Activated CD4-positive, alpha-beta T cell treated with anti-CD3 and anti-CD28 coated beads for 36 hours (primary cell): ENCODE results near the gene PPIB. TPM values are rescaled to one million over a fixed set of nuclear protein-coding genes. Genes with fewer than 3 reads are reported as not detected.

Experiments
- ATAC-seq: fragments of 200-7000 bp; cut with Tn5 transposase; one replicate; pipeline ENCODE4 v1.10.0; 2021; ENCODE audit warnings: mild to moderate bottlenecking, moderate library complexity
- CTCF ChIA-PET: fragments of 350-600 bp; sonication (Branson Sonifier 250); formaldehyde crosslinking; loops from one replicate; lab custom pipeline; 2021; ENCODE audit warnings: antibody characterized with exemption; lab: Charles Lee
- POLR2A ChIA-PET: fragments of 350-600 bp; sonication (Branson Sonifier 250); formaldehyde crosslinking; loops from one replicate; lab custom pipeline; 2021; ENCODE audit warnings: antibody characterized with exemption, inconsistent platforms; lab: Charles Lee
- DNase-seq: peaks from one replicate; pipeline ENCODE4 v3.0.0-alpha.2; 2020
- H3K27ac Mint-ChIP-seq: one replicate; pipeline ENCODE4 v1.8.0; 2021; ENCODE audit warnings: mixed read lengths
- H3K27me3 Mint-ChIP-seq: one replicate; pipeline ENCODE4 v1.8.0; 2021; ENCODE audit warnings: mixed read lengths
- H3K36me3 Mint-ChIP-seq: one replicate; pipeline ENCODE4 v1.8.0; 2021; ENCODE audit warnings: low read depth, mixed read lengths
- H3K4me1 Mint-ChIP-seq: one replicate; pipeline ENCODE4 v1.8.0; 2021; ENCODE audit warnings: mixed read lengths
- H3K4me3 Mint-ChIP-seq: one replicate; pipeline ENCODE4 v1.8.0; 2021; ENCODE audit warnings: mild to moderate bottlenecking, moderate library complexity, mixed read lengths
- H3K9me3 Mint-ChIP-seq: one replicate; pipeline ENCODE4 v1.8.0; 2021; ENCODE audit warnings: low read depth, mixed read lengths
- intact Hi-C, 2 experiments: fragments of 100-400 bp; cut with DNase I in 1 of 2; cut with micrococcal nuclease in 1 of 2; formaldehyde crosslinking; loops; one replicate each; pipeline versions ENCODE4 v1.14.2 to v1.15.1; 2022 to 2024; cut with DNase I, micrococcal nuclease
- total RNA-seq, 2 experiments: library from RNA; stranded (reverse); gene quantifications; one replicate each; pipeline ENCODE4 v1.2.3, GENCODE V29; 2021

PPIB gene
- total RNA-seq, 2 experiments from 2014 or later, result 221 to 233 TPM

- ATAC-seq (no peak), DNase-seq (no peak)
- no peaks in the 10 kb centered on the region for H3K9me3 Mint-ChIP-seq
- peaks cover 6% of the 10 kb centered on the region for H3K27me3 Mint-ChIP-seq
- intact Hi-C loops, result no loop called here
- ChIA-PET CTCF (interaction anchor here (1.1 kb wide), 1 partner anchor 58 kb away, joined by 3 read pairs; no protein-coding TSS in a partner anchor), POLR2A (no interaction called here)
- H3K4me3 Mint-ChIP-seq, result no peak overlapping the region
- H3K27ac Mint-ChIP-seq, result no peak overlapping the region
- peaks cover 51% of the 10 kb centered on the region for H3K36me3 Mint-ChIP-seq
- H3K4me1 Mint-ChIP-seq, result peaks cover 30% of the 10 kb centered on the region
Measured at GRCh38 chr15:64157599-64158125, 5.2 kb downstream of the PPIB start.

- intact Hi-C loops, result no loop called here
- peaks cover 45% of the 10 kb centered on the region for H3K36me3 Mint-ChIP-seq
- POLR2A ChIA-PET, result no interaction called here
- H3K27me3 Mint-ChIP-seq, result peaks cover 9% of the 10 kb centered on the region
- ATAC-seq, result no peak
- no peaks in the 10 kb centered on the region for H3K9me3 Mint-ChIP-seq
- CTCF ChIA-PET, result interaction anchor here (1.1 kb wide), 1 partner anchor 57 kb away, joined by 3 read pairs; no protein-coding TSS in a partner anchor
- no peak overlapping the region for H3K27ac Mint-ChIP-seq
- H3K4me1 Mint-ChIP-seq, result peaks cover 30% of the 10 kb centered on the region
- H3K4me3 Mint-ChIP-seq, result no peak overlapping the region
- DNase-seq, result no peak
Measured at GRCh38 chr15:64156652-64157331, 6.0 kb downstream of the PPIB start.

- Mint-ChIP-seq H3K36me3 (peaks cover 41% of the 10 kb centered on the region), H3K4me3 (no peak overlapping the region), H3K27ac (no peak overlapping the region), H3K27me3 (peaks cover 9% of the 10 kb centered on the region), H3K4me1 (peaks cover 27% of the 10 kb centered on the region), H3K9me3 (no peaks in the 10 kb centered on the region)
- ChIA-PET POLR2A (no interaction called here), CTCF (interaction anchor here (1.2 kb wide), 1 partner anchor 7 kb away, joined by 3 read pairs; the partner anchor contains the start of gene PPIB)
- intact Hi-C loops, result no loop called here
- DNase-seq, result no peak
- no peak for ATAC-seq
Measured at GRCh38 chr15:64155802-64156651, 6.8 kb downstream of the PPIB start.

- POLR2A ChIA-PET, result interaction anchor here (0.6 to 1.9 kb wide), 5 partner anchors 9 to 80 kb away, joined by 3 to 9 read pairs (median 3); partner anchors contain the start of genes CIAO2A, PPIB and SNX1
- intact Hi-C loops, result loop anchor here (1.0 to 5.0 kb wide), 4 partner anchors 57 to 546 kb away; partner anchors contain the start of genes CIAO2A (in 1 of the 2) and HERC1 (in 1 of the 2)
Measured at GRCh38 chr15:64153480-64154367, 9.1 kb downstream of the PPIB start.

GRCh38 chr15:64152507-64153387 is 10.1 kb downstream of the PPIB start:
- Mint-ChIP-seq H3K36me3 (peaks cover 19% of the 10 kb centered on the region), H3K4me3 (peak overlapping the region; percentile 27), H3K9me3 (no peaks in the 10 kb centered on the region), H3K27me3 (peaks cover 13% of the 10 kb centered on the region), H3K27ac (no peak overlapping the region), H3K4me1 (peaks cover 16% of the 10 kb centered on the region)
- DNase-seq (no peak), ATAC-seq (no peak)
- CTCF ChIA-PET, result interaction anchor here (0.6 to 1.9 kb wide), 14 partner anchors 9 to 891 kb away, joined by 3 to 16 read pairs (median 3); partner anchors contain the start of genes CSNK1G1, DAPK2 and PPIB
- POLR2A ChIA-PET, result interaction anchor here (0.6 to 1.9 kb wide), 4 partner anchors 10 to 81 kb away, joined by 3 to 9 read pairs (median 3); partner anchors contain the start of genes CIAO2A and PPIB
- intact Hi-C loops, result loop anchor here (1.0 to 5.0 kb wide), 4 partner anchors 56 to 545 kb away; partner anchors contain the start of genes CIAO2A (in 1 of the 2) and HERC1 (in 1 of the 2)

More at GRCh38 chr15:64153480-64154367, 9.1 kb downstream of the PPIB start:
- Mint-ChIP-seq H3K27me3 (peaks cover 13% of the 10 kb centered on the region), H3K9me3 (no peaks in the 10 kb centered on the region), H3K36me3 (peaks cover 28% of the 10 kb centered on the region), H3K4me1 (peaks cover 23% of the 10 kb centered on the region), H3K27ac (no peak overlapping the region), H3K4me3 (no peak overlapping the region)
- peak; percentile 96 for DNase-seq
- CTCF ChIA-PET, result interaction anchor here (0.5 to 1.9 kb wide), 21 partner anchors 9 to 555 kb away, joined by 3 to 16 read pairs (median 4); partner anchors contain the start of genes CIAO2A, CSNK1G1, DAPK2 and PPIB
- peak; percentile 91 for ATAC-seq

GRCh38 chr15:64151727-64152506 is 10.9 kb downstream of the PPIB start, which contains the start of gene SNX22:
Gene SNX22, plus strand, starts transcription at chr15:64151731. Its CDS starts 45 bp downstream, at chr15:64151776.
- Mint-ChIP-seq H3K27ac (peak within 1 kb of the TSS; percentile 35), H3K9me3 (no peaks in the 10 kb centered on the region), H3K27me3 (peaks cover 13% of the 10 kb centered on the region), H3K36me3 (peaks cover 11% of the 10 kb centered on the region), H3K4me3 (peak within 1 kb of the TSS; percentile 58), H3K4me1 (peaks cover 16% of the 10 kb centered on the region)
- ATAC-seq (no peak), DNase-seq (peak; percentile 49)
- intact Hi-C loops, result loop anchor here (2.0 to 5.0 kb wide), 3 partner anchors 55 to 545 kb away; partner anchors contain the start of gene HERC1 (in 1 of the 2)
- CTCF ChIA-PET, result interaction anchor here (0.5 to 1.3 kb wide), 3 partner anchors 10 to 891 kb away, joined by 3 to 6 read pairs (median 3); no protein-coding TSS in a partner anchor
- POLR2A ChIA-PET, result interaction anchor here (1.0 kb wide), 1 partner anchor 58 kb away, joined by 3 read pairs; the partner anchor contains the start of gene CIAO2A

GRCh38 chr15:64149893-64150578 is 12.8 kb downstream of the PPIB start:
- Mint-ChIP-seq H3K36me3 (peaks cover under 1% of the 10 kb centered on the region), H3K27me3 (peaks cover 13% of the 10 kb centered on the region), H3K4me1 (peaks cover 16% of the 10 kb centered on the region), H3K27ac (no peak overlapping the region), H3K9me3 (no peaks in the 10 kb centered on the region), H3K4me3 (no peak overlapping the region)
- DNase-seq (no peak), ATAC-seq (no peak)
- intact Hi-C loops, result loop anchor here in 1 of 2 experiments (5.0 kb wide), 2 partner anchors 318 to 543 kb away; partner anchors contain the start of gene HERC1
- ChIA-PET POLR2A (interaction anchor here (1.8 kb wide), 1 partner anchor 13 kb away, joined by 5 read pairs; the partner anchor contains the start of gene PPIB), CTCF (interaction anchor here (0.6 to 1.7 kb wide), 10 partner anchors 12 to 768 kb away, joined by 3 to 5 read pairs (median 4); no protein-coding TSS in a partner anchor)

- peak; percentile 63 for DNase-seq
Measured at GRCh38 chr15:64149424-64149823, 13.4 kb downstream of the PPIB start.

More at GRCh38 chr15:64149424-64149823, 13.4 kb downstream of the PPIB start:
- intact Hi-C loops, result no loop called here
- ChIA-PET POLR2A (interaction anchor here (1.8 kb wide), 1 partner anchor 13 kb away, joined by 5 read pairs; the partner anchor contains the start of gene PPIB), CTCF (interaction anchor here (0.6 to 1.7 kb wide), 8 partner anchors 13 to 769 kb away, joined by 3 to 5 read pairs (median 4); no protein-coding TSS in a partner anchor)
- Mint-ChIP-seq H3K27me3 (peaks cover 13% of the 10 kb centered on the region), H3K4me1 (peaks cover 16% of the 10 kb centered on the region), H3K36me3 (peaks cover 2% of the 10 kb centered on the region), H3K9me3 (no peaks in the 10 kb centered on the region), H3K4me3 (no peak overlapping the region), H3K27ac (no peak overlapping the region)
- peak; percentile 11 for ATAC-seq
